Smooth muscle cell of trachea (primary cell): ENCODE results near the gene PROKR2. TPM values are rescaled to one million over a fixed set of nuclear protein-coding genes. Genes with fewer than 3 reads are reported as not detected.

ENCODE experiments used
- total RNA-seq: library from RNA; depleted of rRNA; stranded (reverse); fragments of >200 nt; gene quantifications from 2 replicates; pipeline ENCODE4 v1.2.1, GENCODE V29; 2014

PROKR2 gene
- not detected in 2 replicates for total RNA-seq

GRCh38 chr20:5316188-5317158, at the start of gene PROKR2:
PROKR2 (minus strand) TSS chr20:5316954; CDS start chr20:5314369, 2,585 bp downstream.

Other genes with a start within 250 kb of the PROKR2 start
- 81.3 and 105 TPM in 2 replicates for gene TMEM230, start 203.9 kb downstream of the PROKR2 start, total RNA-seq
- gene PCNA, start 197.0 kb downstream of the PROKR2 start, total RNA-seq, result 86.3 and 250 TPM in 2 replicates
- 33.7 and 39.4 TPM in 2 replicates for gene CDS2, start 189.9 kb downstream of the PROKR2 start, total RNA-seq